ENCODE measurements around the gene ELAVL4.

ELAVL4 gene

GRCh38 chr1:50180367-50180766 is 71.6 kb downstream of the ELAVL4 start:
- DNase-seq: no peak

- DNase-seq: no peak
Measured at GRCh38 chr1:50181027-50181663, 72.4 kb downstream of the ELAVL4 start.

- DNase-seq: no peak
Measured at GRCh38 chr1:50183378-50184133, 74.8 kb downstream of the ELAVL4 start.

GRCh38 chr1:50189369-50189768 is 80.6 kb downstream of the ELAVL4 start:
- DNase-seq: no peak

- no peak for DNase-seq
Measured at GRCh38 chr1:50193002-50193401, 84.3 kb downstream of the ELAVL4 start.

- no peak for DNase-seq
Measured at GRCh38 chr1:50195205-50195604, 86.5 kb downstream of the ELAVL4 start.

- no peak for DNase-seq
Measured at GRCh38 chr1:50196081-50196480, 87.4 kb downstream of the ELAVL4 start.

- DNase-seq: no peak
Measured at GRCh38 chr1:50197216-50197615, 88.5 kb downstream of the ELAVL4 start.

- DNase-seq: peak; percentile 0
Measured at GRCh38 chr1:50208315-50208714, 99.6 kb downstream of the ELAVL4 start.

- no peak for DNase-seq
Measured at GRCh38 chr1:50208756-50209155, 100.0 kb downstream of the ELAVL4 start.

GRCh38 chr1:50209749-50210148 is 101.0 kb downstream of the ELAVL4 start:
- DNase-seq: no peak

GRCh38 chr1:50213505-50213904 is 104.8 kb downstream of the ELAVL4 start:
- DNase-seq: no peak

- no peak for DNase-seq
Measured at GRCh38 chr1:50214717-50215116, 106.0 kb downstream of the ELAVL4 start.

- no peak for DNase-seq
Measured at GRCh38 chr1:50218344-50219120, 109.8 kb downstream of the ELAVL4 start.

- no peak for DNase-seq
Measured at GRCh38 chr1:50228871-50229384, 120.2 kb downstream of the ELAVL4 start.

GRCh38 chr1:50231209-50231608 is 122.5 kb downstream of the ELAVL4 start:
- DNase-seq: no peak

GRCh38 chr1:50232336-50232735 is 123.6 kb downstream of the ELAVL4 start:
- DNase-seq: no peak

- no peak for DNase-seq
Measured at GRCh38 chr1:50236656-50237055, 127.9 kb downstream of the ELAVL4 start.

GRCh38 chr1:50237056-50237455 is 128.3 kb downstream of the ELAVL4 start:
- no peak for DNase-seq

- DNase-seq: no peak
Measured at GRCh38 chr1:50243939-50244338, 135.2 kb downstream of the ELAVL4 start.

GRCh38 chr1:50246869-50247268 is 138.1 kb downstream of the ELAVL4 start:
- DNase-seq: no peak

- DNase-seq: peak; percentile 43
Measured at GRCh38 chr1:50251702-50252101, 143.0 kb downstream of the ELAVL4 start.

GRCh38 chr1:50252196-50252595 is 143.5 kb downstream of the ELAVL4 start:
- no peak for DNase-seq

All from NCI-H1436 (cell line).